Measurements from ENCODE around the gene NXPE3.

The NXPE3 gene

DNA sequence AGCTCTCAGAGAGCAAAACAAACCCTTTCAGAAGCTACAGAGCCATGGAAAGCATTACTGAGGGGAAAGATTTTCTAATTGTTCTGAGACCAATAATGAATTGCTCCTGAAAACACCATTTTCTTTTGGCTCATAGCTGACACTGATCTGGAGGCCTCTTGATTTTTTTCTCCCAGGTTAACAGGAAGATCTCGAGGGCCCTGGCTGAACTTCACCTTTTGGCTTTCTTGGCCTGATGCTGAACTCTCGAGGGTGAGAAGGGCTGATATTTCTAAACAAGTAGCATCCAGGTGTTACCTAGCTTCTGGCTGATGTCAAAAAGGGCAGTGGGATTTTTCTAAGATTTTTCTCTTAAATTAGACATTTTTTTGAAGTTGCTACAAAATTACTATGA, 50.4 kb downstream of the NXPE3 start:
- no peak for DNase-seq (ENCODE audit: low spot score)

DNA sequence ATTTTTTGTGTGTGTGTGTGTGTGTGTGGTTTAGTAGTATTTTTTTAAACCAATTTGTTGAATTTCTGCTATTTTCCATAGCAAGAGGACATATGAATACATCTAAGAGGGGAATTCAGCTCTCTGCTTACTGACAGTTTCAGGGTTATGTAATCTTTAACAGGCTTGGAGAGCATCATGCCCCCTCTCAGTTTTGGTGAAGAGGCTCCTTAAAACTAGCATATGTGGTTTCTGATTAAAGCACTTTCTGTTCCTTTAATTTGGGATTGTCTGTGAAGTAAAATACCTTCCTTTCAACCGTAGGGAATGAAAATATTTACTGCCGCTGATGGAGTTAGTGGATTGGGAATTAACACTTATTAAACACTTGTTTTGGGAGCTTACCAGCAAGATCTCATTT, 50.9 kb downstream of the NXPE3 start:
- no peak for DNase-seq (ENCODE audit: low spot score)

DNA sequence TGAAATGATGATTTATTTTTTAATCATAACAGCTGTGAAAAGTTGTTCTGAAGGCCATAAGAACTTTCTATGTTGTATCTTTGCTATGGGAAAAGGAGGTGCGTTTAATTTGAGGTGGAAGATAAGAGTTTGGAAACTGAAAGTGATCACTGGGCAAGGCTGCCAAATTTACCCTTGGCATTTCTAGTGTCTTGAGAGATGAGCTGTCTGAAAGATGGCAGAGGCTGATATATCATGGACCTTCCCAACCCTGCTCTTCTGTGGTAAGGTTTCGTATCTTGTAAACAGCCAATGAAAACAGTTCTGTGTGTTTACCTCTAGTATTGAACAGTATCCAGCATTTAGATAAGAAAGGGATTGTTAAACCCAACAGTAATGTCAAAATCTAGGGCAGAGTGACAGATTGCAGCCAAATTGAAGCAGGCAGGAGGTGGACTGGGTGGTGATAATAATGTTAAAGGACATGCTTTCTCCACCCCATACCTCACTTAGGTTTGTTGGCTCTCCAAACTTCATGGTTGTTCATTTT, 54.5 kb downstream of the NXPE3 start:
- DNase-seq (ENCODE audit: low spot score): no peak

DNA sequence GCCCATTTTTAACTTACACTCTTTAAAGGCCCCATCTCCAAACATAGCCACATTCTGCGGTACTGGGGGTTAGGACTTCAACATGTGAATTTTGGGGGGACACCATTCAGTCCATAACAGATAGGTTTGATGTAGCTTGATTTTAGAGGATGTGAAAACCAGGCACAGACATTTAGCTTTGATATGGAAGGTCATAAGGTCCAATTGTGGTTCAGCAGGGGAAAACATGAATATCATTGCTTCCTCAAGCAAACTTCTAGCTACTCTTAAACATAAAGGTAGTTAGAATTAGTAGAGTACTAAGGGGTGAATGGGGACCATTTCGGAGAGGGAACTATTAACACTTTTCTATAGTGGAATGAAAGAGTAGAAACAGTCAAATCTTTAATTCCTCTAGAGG, 56.7 kb downstream of the NXPE3 start:
- no peak for DNase-seq (ENCODE audit: low spot score)

DNA sequence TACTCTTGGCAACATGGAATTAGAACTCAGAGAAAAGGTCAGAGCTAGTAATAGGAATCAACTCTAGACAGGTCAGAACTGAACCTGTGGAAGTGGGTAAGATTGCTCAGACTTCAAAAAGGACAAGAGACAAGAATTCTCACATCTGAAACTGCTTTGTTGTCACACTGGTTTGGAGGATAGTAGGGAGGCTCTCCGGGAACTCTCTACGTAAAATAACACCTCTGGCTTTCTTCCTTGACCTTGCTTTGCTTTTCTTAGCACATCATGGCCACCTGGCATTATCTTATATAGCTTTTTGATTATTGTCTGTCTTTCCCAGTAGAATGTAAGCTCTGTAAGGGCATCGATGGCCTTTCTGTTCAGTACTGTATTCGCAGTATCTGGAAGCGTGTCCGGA, 57.1 kb downstream of the NXPE3 start:
- no peak for DNase-seq (ENCODE audit: low spot score)

DNA sequence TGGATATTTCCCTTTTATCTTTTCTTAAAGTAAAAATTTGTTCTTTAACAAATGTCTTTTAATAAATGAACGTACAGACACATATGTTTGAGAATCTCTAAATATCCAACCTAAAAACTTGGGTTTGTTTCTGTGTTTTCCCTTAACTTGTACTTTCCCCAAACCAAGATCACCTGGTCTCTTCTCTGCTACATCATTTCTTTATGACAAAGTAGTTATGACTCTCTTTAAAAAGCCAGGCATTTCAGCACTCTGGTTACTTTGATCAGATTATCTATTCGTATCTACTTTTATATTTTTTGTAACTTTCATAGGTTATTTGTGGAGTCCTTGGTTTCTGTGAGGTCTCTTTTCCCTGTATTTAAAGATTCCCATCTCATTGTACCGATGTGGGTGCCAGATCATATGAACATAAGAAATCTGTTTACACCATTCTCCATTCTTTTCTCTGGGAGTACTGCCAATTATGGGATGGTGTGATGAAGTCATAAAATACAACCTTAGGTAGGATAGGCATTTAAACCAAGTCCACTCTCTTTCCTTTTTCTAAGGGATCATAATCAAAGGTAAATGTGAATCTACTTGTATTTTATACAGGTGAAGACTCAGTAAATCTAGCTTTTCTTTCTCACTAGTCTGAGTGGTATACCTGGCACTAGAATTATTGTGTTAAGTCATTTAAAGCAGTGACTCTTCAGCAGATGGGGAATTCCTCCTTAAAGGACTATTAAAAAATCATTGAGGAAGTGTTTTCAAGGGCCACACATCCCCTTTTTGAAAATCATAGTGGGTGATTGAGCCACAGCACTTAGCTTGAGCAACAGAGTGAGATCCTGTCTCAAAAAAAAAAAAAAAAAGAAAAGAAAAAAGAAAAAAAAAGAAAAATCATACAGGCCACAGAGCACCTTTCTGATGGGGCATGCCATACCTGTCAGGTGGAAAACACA, 57.9 kb downstream of the NXPE3 start:
- no peak for DNase-seq (ENCODE audit: low spot score)

DNA sequence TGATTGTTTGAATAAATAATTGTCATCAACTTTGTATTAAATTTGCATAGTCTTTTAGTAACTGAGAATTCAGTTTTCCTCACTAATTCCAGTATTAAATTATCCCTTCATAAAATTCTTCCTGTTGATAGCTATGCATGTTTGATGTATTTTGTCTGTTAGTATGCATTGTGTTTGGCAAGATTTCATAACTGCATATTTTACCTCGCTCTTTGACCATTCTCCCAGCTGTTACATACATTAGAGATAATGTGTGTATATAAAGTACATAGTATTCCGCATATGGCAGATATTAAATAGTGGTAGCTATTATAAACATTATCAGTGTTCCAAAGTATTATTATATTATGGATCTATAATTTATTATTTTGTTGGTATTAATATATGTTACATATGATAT, 59.7 kb downstream of the NXPE3 start:
- DNase-seq (ENCODE audit: low spot score): no peak

DNA sequence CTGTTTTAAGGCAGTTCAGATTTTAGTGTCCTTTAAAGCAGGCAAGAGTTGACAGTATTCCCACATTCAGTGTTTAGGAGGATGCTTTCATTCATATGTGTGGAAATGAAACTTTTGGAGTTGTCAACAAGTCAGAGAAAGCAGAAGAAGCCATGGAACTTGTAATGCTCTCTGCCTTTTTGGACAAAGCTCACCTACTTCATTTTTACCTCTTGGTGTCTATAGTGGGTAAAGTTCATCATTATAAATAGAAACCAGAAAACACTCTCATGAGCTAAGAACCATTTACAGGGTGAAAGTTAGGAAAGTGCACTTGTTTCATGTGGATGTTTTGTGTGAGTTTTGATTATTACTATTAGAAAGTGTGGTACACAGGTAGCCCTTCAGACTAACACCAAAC, 61.1 kb downstream of the NXPE3 start:
- DNase-seq (ENCODE audit: low spot score): no peak

DNA sequence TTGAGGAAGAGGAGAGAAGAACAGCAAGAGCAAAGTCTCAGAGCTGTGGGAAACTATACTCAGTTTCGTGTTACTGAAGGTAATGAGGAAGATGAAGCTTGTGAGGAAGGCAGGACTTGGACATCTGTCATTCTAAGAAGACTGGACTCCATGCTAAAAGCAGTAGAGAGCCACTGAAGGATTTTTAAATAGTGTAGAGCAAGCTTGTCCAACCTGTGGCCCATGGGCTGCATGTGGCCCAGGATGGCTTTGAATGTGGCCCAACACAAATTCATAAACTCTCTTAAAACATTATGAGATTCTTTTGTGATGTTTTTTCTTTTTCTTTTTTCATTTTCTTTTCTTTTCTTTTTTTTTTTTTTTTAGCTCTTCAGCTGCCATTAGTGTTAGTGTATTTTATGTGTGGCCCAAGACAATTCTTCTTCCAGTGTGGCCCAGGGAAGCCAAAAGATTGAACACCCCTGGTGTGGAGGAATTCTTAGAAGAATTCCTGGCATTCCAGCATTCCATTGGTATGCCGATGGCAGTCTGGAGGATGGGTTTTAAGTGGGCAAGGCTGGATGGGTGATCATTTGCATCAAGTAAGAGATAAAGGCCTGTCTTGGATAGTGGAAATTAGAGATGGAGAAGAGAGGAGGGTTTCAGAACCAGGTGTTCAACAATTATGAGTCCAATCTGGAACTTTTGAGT, 63.4 kb downstream of the NXPE3 start:
- DNase-seq (ENCODE audit: low spot score): no peak

DNA sequence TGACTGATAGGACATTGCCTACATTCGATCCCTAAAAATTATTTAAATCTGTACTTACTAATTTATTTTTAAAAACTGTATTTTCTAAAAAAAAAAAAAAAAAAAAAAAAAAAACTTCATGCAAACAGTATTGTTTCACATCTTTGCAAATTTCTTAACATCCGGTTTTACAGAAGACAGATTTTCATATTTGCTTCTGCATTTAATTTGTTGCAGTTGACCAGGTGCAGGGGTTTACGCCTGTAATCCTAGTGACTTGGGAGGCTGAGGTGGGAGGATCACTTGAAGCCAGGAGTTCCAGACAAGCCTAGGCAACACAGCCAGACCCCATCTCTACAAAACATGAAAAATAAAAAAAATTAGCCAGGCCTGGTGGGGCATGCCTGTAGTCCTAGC, 63.9 kb downstream of the NXPE3 start:
- no peak for DNase-seq (ENCODE audit: low spot score)

DNA sequence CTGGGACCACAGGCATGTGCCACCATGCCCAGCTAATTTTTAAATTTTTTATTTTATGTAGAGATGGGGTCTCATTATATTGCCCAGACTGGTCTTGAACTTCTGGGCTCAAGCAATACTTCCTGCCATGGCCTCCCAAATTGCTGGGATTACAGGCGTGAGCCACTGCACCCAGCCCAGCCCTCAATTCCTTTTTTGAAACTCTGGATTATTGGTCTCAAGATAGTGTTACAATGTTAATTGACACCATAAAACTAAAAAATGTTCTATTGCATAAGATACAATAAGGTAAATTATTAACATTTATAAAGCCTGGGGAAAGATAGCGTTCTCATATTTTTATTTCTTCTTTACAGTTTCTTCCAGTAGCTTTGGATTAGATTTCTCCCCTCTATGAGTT, 66.4 kb downstream of the NXPE3 start:
- DNase-seq (ENCODE audit: low spot score): no peak

DNA sequence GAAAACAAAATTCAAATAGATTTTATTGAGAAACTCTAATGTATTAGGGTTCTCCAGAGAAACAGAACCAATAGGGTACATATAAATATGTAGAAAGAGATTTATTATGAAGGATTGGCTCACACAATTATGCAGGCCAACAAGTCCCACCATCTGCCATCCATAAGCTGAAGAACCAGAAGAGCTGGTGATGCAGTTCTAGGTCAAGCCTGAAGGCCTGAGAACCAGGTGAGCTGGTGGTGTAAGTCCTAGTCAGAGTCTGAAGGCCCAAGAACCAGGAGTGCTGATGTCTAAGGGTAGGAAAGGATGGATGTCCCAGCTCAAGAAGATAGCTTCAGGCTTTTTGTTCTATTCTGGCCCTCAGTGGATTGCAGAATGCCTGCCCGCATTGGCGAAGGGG, 67.7 kb downstream of the NXPE3 start:
- no peak for DNase-seq (ENCODE audit: low spot score)

DNA sequence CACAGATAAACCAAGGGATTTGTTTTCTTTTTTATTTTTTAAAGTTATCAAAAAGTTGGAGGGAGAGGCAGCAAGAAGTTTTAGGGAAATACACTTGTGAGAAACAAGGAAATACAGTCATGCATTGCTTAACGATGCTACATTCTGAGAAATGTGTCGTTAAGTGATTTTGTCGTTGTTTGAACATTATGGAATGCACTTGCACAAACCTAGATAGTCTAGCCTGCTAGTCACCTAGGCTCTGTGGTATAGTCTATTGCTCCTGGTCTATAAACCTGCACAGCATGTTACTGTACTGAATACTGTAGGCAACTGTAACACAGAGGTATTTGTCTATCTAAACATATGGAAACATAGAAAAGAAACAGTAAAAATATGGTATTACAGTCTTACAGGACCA, 68.3 kb downstream of the NXPE3 start:
- DNase-seq (ENCODE audit: low spot score): no peak

DNA sequence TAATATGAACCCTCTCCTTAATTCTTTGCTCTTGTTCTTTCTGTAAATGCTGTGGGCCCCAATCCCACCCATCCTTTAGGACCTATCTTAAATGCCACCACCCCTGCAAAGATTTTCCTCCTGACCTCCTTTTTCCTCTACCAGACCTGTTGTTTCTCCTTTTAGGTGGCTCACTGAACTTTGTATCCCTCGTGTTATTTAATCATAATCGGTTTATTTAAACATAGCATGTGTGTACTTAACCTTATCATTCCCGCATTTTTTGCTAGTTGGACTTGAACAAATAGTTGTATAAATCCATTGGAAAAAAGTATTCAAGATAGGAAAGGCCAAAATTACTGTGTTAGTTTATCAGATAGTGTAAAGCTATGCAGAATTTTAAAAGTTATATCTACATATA, 69.3 kb downstream of the NXPE3 start:
- DNase-seq (ENCODE audit: low spot score): no peak

DNA sequence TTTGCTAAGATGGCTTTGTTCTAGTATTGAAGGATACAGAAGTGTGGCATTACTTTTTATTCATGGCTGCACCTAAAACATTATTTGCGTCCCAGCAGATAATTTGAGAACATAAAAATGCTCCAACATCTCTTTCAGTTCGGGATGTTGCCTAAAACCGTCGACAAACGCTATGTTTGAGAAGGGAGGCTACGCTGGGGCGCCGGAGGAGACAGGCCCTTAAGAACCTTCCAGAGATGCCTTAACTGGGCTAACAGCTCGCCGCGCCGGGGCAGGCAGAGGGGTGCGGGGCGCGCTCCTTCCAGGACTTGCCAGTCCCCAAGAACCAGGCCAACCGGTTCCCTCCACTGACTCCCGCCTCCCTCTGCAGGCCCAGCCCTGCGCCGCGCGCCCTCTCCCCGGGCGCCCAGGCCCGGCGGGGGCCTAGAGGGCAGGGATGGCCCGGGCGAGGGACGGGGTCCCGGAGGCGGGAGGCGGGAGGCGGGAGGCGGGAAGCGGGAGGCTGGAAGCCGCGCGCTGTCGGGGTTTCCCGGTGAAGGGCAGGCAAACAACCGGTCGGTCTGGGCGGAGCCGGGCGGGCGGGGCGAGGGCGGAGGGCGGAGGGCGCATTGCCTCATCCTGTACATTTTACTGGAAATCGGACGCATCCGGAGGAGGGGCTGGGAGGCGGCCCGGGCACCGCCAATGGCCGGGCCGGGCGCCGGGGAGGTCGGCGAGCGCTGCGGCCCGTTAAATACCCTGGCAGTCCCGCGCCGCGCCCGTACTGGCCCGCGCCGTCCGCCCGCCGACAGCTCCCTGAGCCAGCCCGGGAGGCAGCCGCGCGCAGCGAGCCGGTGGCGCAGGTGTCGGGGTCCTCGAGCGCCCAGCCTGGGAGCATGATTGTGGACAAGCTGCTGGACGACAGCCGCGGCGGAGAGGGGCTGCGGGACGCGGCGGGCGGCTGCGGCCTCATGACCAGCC, 70.0 kb downstream of the NXPE3 start, which contains the start of gene NFKBIZ:
Gene NFKBIZ (plus strand): TSS at position 761 of the 960 bp plus-strand sequence. CDS start 115 bp downstream, at position 876.
- peak; percentile 92 for DNase-seq (ENCODE audit: low spot score)

DNA sequence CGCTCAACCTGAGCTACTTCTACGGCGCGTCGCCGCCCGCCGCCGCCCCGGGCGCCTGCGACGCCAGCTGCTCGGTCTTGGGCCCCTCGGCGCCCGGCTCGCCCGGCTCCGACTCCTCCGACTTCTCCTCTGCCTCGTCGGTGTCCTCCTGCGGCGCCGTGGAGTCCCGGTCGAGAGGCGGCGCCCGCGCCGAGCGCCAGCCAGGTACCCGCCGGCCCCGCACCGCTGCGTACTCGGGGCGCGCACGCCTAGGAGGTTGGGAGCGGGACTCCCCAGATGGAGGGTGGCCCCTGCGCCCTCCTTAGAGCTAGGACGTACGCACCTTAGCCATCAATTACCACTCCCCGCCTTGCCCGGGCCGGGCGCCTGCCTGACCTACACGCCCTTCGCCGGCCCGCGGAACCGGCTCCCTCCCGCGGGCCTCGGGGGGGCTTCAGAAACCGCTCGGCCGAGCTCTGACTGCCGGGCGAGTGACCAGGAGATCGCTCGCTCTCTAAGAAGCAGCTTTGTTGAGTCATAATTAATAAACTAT, 70.8 kb downstream of the NXPE3 start:
- DNase-seq (ENCODE audit: low spot score): no peak

DNA sequence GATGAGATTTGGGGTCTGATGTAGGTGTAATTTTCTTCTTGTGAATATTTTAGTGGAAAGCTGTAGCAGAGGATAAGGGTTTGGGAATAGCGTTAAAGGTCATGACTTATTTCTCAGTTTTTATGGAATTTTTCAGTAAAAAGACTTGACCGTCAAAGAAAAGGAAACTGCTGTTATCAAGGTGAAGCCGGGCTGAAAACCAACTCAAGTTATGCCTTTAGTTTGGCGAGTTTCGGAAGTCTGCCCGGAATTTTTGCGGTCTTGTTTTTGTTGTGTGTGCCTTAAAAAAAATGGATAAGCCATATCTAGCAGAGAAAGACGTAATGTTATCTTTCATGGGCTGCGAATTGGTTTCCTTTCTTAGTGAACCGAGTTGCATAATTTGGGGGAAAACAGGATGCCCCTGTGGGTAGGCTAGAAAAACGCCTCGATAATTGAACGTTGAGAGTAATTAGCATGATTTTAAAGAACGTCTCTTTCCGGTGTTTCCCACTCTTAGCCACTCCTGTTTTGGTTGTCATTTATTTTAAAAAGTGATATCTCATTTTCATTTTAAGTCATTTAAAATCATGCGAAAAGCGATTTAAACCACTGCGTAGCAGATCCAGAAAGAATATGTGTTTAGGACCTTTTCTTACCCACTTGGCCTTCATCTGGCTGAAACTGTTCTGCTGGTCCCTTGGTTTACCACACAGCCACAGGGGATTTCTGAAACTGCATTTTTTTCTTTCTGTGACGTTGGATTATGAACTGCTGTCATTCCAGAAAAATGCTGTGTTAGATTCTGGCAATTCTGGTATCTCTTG, 71.4 kb downstream of the NXPE3 start:
- peak; percentile 83 for DNase-seq (ENCODE audit: low spot score)

DNA sequence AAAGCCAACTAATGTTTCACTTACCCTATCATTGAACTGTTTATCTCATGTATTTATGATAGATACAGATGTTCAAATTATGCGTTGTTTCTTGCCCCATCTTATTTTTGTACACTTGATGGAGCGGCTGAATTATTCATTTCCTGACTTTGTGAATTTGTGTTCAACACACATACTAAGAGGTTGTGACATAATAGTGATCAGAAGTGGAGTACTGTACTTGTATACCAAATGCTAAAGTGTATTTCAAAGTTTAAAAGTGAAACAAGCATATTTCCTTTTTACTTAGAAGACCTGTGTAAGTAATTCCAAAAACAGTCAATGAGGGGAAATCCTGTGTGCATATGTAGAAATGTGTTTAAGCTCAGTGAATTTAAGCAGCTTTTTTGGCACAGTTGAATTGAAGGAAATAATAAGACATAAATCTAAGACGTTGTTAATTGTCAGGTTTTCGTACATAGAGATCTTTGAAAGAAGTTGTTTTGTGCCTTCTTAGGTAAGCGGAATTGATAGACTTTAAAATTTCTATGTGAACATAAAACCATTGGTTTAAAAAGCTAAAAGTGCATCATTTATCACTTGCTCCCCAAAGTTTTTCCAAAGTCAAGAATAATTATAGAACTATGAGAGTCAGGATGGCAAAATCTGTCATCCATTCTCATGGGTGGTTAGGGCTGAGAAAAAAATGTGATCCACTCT, 72.2 kb downstream of the NXPE3 start:
- DNase-seq (ENCODE audit: low spot score): peak; percentile 67

DNA sequence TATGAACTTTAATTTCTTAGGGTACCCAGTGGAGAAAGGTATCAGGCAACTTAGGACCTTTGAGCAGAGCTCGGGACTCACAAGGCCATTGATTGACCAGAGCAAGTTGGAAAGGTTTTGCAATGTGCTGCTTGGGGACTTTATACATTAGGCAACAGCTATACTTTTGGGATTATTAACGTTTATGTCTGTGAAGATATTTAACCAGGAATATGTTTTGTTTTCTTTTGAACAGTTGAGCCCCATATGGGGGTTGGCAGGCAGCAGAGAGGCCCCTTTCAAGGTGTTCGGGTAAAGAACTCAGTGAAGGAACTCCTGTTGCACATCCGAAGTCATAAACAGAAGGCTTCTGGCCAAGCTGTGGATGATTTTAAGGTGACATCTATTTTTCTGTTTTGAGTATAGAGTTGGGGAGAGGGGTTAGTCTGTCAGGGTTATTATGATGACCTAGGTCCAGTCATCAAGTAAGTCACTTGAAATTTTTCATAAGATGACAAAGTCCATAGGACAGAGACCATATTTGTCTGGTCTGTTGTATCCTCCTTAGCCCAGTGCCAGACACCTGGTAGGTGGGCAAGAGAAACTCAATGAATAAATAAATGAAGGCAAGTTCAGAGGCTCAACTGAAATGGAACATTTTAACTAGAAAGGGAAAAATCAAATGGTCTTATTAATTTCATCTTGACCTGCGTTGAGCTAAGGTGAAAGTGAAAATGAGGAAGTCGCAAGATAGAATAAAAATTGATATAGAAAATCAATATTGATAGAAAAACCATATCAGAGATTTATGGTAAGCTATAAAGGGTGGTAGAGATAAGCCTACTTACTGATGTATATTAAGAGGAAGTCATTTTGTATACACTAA, 73.1 kb downstream of the NXPE3 start:
- no peak for DNase-seq (ENCODE audit: low spot score)
